Neural progenitor cell (in vitro differentiated cells): Measurements from ENCODE around the gene COMMD7. TPM values are rescaled to one million over a fixed set of nuclear protein-coding genes. Genes with fewer than 3 reads are reported as not detected.

Source experiments
- DNase-seq: peaks from one replicate; pipeline ENCODE4 v3.0.0-alpha.2; 2016; ENCODE audit warnings: low spot score
- H2AFZ ChIP-seq: fragments of 200-600 bp; sonication (generic); replicated peaks from 2 replicates; pipeline ENCODE4 v1.6.1; 2016; ENCODE audit warnings: antibody characterized with exemption
- H3F3A ChIP-seq: fragments of 200-600 bp; sonication (generic); 2 replicates; pipeline ENCODE4 v1.6.1; 2016; ENCODE audit warnings: antibody characterized with exemption, low read depth
- H3K27ac ChIP-seq: fragments of 200-600 bp; sonication (generic); 2 replicates; pipeline ENCODE4 v1.5.1; 2016; ENCODE audit warnings: mild to moderate bottlenecking
- H3K27me3 ChIP-seq: fragments of 200-600 bp; sonication (generic); 2 replicates; pipeline ENCODE4 v1.6.1; 2016; ENCODE audit warnings: mild to moderate bottlenecking, moderate library complexity
- H3K36me3 ChIP-seq: fragments of 200-600 bp; sonication (generic); 2 replicates; pipeline ENCODE4 v1.5.1; 2016
- H3K4me1 ChIP-seq: fragments of 200-600 bp; sonication (generic); 2 replicates; pipeline ENCODE4 v1.6.1; 2016; ENCODE audit warnings: mixed run types
- H3K4me2 ChIP-seq: fragments of 200-600 bp; sonication (generic); 2 replicates; pipeline ENCODE4 v1.6.1; 2016
- H3K4me3 ChIP-seq: fragments of 200-600 bp; sonication (generic); 2 replicates; pipeline ENCODE4 v1.5.1; 2016
- H3K79me2 ChIP-seq: fragments of 200-600 bp; sonication (generic); 2 replicates; pipeline ENCODE4 v1.6.1; 2016; ENCODE audit warnings: low read depth
- H3K9ac ChIP-seq: fragments of 200-600 bp; sonication (generic); 2 replicates; pipeline ENCODE4 v1.6.1; 2016
- H3K9me3 ChIP-seq: fragments of 200-600 bp; sonication (generic); 2 replicates; pipeline ENCODE4 v1.5.1; 2016; ENCODE audit warnings: low read depth
- H4K20me1 ChIP-seq: fragments of 200-600 bp; sonication (generic); 2 replicates; pipeline ENCODE4 v1.6.1; 2016; ENCODE audit warnings: low read depth
- H3K27ac Mint-ChIP-seq: 3 replicates; pipeline ENCODE4 v1.8.0; 2021; ENCODE audit warnings: mixed read lengths
- H3K27me3 Mint-ChIP-seq: 2 replicates; pipeline ENCODE4 v1.8.0; 2022; ENCODE audit warnings: low read depth, mild to moderate bottlenecking, inconsistent platforms, moderate library complexity, mixed read lengths; ENCODE audit not compliant: insufficient read depth
- H3K36me3 Mint-ChIP-seq: 3 replicates; pipeline ENCODE4 v1.8.0; 2021; ENCODE audit warnings: mixed read lengths
- H3K4me1 Mint-ChIP-seq: 3 replicates; pipeline ENCODE4 v1.8.0; 2021; ENCODE audit warnings: mixed read lengths
- H3K4me3 Mint-ChIP-seq: 3 replicates; pipeline ENCODE4 v1.8.0; 2021; ENCODE audit warnings: mild to moderate bottlenecking, moderate library complexity, mixed read lengths
- H3K9me3 Mint-ChIP-seq: 3 replicates; pipeline ENCODE4 v1.8.0; 2020; ENCODE audit warnings: mixed read lengths
- EZH2 ChIP-seq: fragments of 200-600 bp; sonication (generic); IDR thresholded peaks from 2 replicates; pipeline ENCODE4 v1.6.1; 2017; ENCODE audit warnings: antibody characterized with exemption, mild to moderate bottlenecking, moderate library complexity
- EZH2phosphoT487 ChIP-seq: fragments of 200-600 bp; sonication (generic); IDR thresholded peaks from 2 replicates; pipeline ENCODE4 v1.6.1; 2017; ENCODE audit warnings: antibody characterized with exemption
- total RNA-seq: library from RNA; depleted of rRNA; stranded (reverse); fragments of >200 nt; gene quantifications from 2 replicates; pipeline ENCODE4 v1.2.3, GENCODE V29; 2015; ENCODE audit warnings: low replicate concordance
- TF ChIP-seq, protein P1 (sequence below): fragments of 200-600 bp; sonication (generic); IDR thresholded peaks from 2 replicates; pipeline ENCODE4 v1.5.1; 2017; ENCODE audit warnings: antibody characterized with exemption, mild to moderate bottlenecking

COMMD7 gene
- total RNA-seq, 1 donor from 2014 or later: 44.4 TPM

DNA sequence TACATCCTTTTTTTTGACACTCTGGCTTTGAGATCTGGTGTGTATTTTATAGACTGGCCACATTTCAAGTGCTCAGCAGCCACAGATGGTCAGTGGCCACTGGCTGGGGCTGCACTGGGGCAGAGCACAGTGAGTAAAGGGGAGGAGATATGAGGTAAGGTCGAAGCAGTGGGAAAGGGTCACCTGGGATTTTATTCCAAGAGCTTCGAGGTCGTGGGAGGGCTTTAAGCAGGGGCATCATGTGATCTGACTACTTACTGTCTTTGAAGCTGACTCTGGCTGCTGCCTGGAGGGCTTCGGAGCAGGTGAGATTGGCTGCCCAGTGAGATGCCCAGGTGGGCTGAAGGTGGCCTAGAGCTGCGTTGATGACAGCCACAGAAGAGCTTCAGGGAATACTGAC is 76.2 kb downstream of the COMMD7 start:
- Histone ChIP-seq H3K9ac (no peak overlapping the region), H3K79me2 (no peaks in the 10 kb centered on the region), H3K27me3 (no peaks in the 10 kb centered on the region), H4K20me1 (no peaks in the 10 kb centered on the region), H2AFZ (no peak overlapping the region), H3K4me1 (peaks cover 8% of the 10 kb centered on the region), H3K36me3 (no peaks in the 10 kb centered on the region), H3K27ac (no peak overlapping the region), H3K9me3 (no peaks in the 10 kb centered on the region), H3K4me2 (no peak overlapping the region), H3F3A (peaks cover 21% of the 10 kb centered on the region), H3K4me3 (no peak overlapping the region)
- TF ChIP-seq, protein P1, sequence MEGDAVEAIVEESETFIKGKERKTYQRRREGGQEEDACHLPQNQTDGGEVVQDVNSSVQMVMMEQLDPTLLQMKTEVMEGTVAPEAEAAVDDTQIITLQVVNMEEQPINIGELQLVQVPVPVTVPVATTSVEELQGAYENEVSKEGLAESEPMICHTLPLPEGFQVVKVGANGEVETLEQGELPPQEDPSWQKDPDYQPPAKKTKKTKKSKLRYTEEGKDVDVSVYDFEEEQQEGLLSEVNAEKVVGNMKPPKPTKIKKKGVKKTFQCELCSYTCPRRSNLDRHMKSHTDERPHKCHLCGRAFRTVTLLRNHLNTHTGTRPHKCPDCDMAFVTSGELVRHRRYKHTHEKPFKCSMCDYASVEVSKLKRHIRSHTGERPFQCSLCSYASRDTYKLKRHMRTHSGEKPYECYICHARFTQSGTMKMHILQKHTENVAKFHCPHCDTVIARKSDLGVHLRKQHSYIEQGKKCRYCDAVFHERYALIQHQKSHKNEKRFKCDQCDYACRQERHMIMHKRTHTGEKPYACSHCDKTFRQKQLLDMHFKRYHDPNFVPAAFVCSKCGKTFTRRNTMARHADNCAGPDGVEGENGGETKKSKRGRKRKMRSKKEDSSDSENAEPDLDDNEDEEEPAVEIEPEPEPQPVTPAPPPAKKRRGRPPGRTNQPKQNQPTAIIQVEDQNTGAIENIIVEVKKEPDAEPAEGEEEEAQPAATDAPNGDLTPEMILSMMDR: no peak
- TF ChIP-seq EZH2 (no peak), EZH2phosphoT487 (no peak)
- H3K36me3 Mint-ChIP-seq: no peaks in the 10 kb centered on the region
- H3K9me3 Mint-ChIP-seq: no peaks in the 10 kb centered on the region
- DNase-seq: no peak
- H3K4me3 Mint-ChIP-seq: no peak overlapping the region
- H3K4me1 Mint-ChIP-seq: peaks cover 11% of the 10 kb centered on the region
- peak overlapping the region; percentile 24 for H3K27ac Mint-ChIP-seq
- H3K27me3 Mint-ChIP-seq: peaks cover 3% of the 10 kb centered on the region

DNA sequence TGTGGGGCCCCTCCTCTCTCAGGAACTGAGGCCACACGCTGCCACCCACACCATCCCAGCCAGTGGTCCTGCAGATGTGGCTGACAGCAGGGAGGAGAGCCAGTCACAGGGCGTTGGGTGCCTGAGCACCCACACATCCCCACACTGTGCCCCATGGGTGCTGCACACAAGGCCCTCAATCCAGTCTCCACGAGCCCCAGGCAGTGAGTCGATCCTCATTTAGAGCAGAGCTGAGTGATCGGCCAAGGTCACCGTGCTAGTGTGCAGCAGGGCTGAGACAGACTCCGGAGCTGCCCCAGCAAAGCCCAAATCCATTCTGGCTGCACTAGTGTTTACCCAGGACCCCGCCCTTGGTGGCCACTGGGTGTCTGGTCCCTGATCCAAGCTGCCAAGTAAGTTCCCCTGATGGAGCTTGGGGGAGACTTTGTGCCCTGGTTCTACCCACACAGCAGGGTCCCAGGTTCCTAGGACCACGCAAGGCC is 78.5 kb downstream of the COMMD7 start:
- no peaks in the 10 kb centered on the region for H3K9me3 Mint-ChIP-seq
- no peak for DNase-seq
- H3K4me3 ChIP-seq: no peak overlapping the region
- no peak overlapping the region for H3K9ac ChIP-seq
- no peak overlapping the region for H3K27ac Mint-ChIP-seq
- no peaks in the 10 kb centered on the region for H3K9me3 ChIP-seq
- H3K4me1 Mint-ChIP-seq: peaks cover 11% of the 10 kb centered on the region
- no peak overlapping the region for H3K4me3 Mint-ChIP-seq
- peaks cover 8% of the 10 kb centered on the region for H3K4me1 ChIP-seq
- no peak overlapping the region for H3K27ac ChIP-seq
- H3K36me3 Mint-ChIP-seq: no peaks in the 10 kb centered on the region
- no peaks in the 10 kb centered on the region for H4K20me1 ChIP-seq
- no peaks in the 10 kb centered on the region for H3K27me3 ChIP-seq
- peaks cover 21% of the 10 kb centered on the region for H3F3A ChIP-seq
- no peak overlapping the region for H3K4me2 ChIP-seq
- TF ChIP-seq EZH2phosphoT487 (no peak), EZH2 (no peak)
- TF ChIP-seq, protein P1: no peak
- H2AFZ ChIP-seq: no peak overlapping the region
- no peaks in the 10 kb centered on the region for H3K79me2 ChIP-seq
- H3K27me3 Mint-ChIP-seq: peaks cover 2% of the 10 kb centered on the region
- H3K36me3 ChIP-seq: no peaks in the 10 kb centered on the region

DNA sequence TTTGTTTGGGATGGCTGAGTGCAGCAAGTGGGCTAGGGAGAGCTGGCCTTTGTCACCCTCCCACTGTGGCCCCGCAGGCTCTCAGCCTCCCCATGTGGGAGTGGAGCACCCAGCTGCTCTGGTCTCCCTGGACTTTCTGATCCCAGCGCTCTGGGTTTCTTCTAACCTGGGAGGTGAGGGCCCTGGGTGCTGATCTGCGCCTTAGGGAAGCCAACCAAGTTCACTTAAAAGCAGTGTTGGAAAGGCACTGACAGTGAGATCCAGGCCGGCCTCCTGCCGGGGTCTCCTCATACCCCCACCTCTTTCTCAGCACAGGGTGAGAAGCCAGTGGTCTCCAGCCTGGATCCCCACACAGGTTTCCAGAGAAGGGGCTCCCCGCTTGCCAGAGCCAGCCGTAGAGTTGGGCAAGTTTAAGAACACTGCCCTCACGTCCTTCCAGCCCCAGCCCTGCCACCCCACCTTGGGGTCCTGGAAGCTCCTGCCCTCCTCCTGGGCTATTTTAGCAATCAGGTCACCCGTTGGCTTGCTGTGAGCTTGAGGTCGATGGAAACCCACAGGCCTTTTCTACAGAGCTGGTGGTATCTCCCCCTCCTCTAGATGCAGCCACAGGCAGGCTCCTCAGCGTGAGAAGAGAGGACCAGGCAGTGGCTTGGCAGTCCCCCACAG is 79.1 kb downstream of the COMMD7 start:
- Histone ChIP-seq H3K27ac (no peak overlapping the region), H3K36me3 (no peaks in the 10 kb centered on the region), H3K27me3 (no peaks in the 10 kb centered on the region), H3K9ac (no peak overlapping the region), H3K9me3 (no peaks in the 10 kb centered on the region), H3K4me2 (no peak overlapping the region), H3F3A (peaks cover 21% of the 10 kb centered on the region), H3K79me2 (no peaks in the 10 kb centered on the region), H4K20me1 (no peaks in the 10 kb centered on the region), H3K4me3 (no peak overlapping the region), H2AFZ (peak overlapping the region; percentile 39), H3K4me1 (peaks cover 8% of the 10 kb centered on the region)
- H3K4me3 Mint-ChIP-seq: no peak overlapping the region
- H3K27ac Mint-ChIP-seq: no peak overlapping the region
- H3K4me1 Mint-ChIP-seq: peaks cover 11% of the 10 kb centered on the region
- TF ChIP-seq EZH2phosphoT487: no peak
- no peak for TF ChIP-seq EZH2
- TF ChIP-seq, protein P1: no peak
- H3K27me3 Mint-ChIP-seq: peaks cover 2% of the 10 kb centered on the region
- H3K9me3 Mint-ChIP-seq: no peaks in the 10 kb centered on the region
- no peaks in the 10 kb centered on the region for H3K36me3 Mint-ChIP-seq
- no peak for DNase-seq
